WTC11 (cell line): ENCODE measurements around the gene ANO10. TPM values are rescaled to one million over a fixed set of nuclear protein-coding genes. Genes with fewer than 3 reads are reported as not detected.

Source experiments
- ATAC-seq: fragments of 200-7000 bp; cut with Tn5 transposase; 2 replicates; pipeline ENCODE4 v1.10.0; 2021; ENCODE audit warnings: mild to moderate bottlenecking, moderate library complexity
- CTCF ChIA-PET: fragments of 300-600 bp; sonication (Branson Sonifier 250); formaldehyde crosslinking; loops from one replicate; lab custom pipeline; 2021; ENCODE audit warnings: antibody characterized with exemption; lab: Charles Lee
- POLR2A ChIA-PET: fragments of 350-600 bp; sonication (Branson Sonifier 250); formaldehyde crosslinking; loops from one replicate; lab custom pipeline; 2021; ENCODE audit warnings: antibody characterized with exemption; lab: Charles Lee
- DNase-seq: peaks from one replicate; pipeline ENCODE4 v3.0.0; 2021; ENCODE audit warnings: low spot score
- H3K27ac Mint-ChIP-seq: 2 replicates; pipeline ENCODE4 v1.8.0; 2021; ENCODE audit warnings: mixed read lengths
- H3K27me3 Mint-ChIP-seq: 2 replicates; pipeline ENCODE4 v1.8.0; 2021; ENCODE audit warnings: low read depth, mild to moderate bottlenecking, moderate library complexity, mixed read lengths
- H3K36me3 Mint-ChIP-seq: 2 replicates; pipeline ENCODE4 v1.8.0; 2021; ENCODE audit warnings: mixed read lengths
- H3K4me1 Mint-ChIP-seq: 2 replicates; pipeline ENCODE4 v1.8.0; 2022; ENCODE audit warnings: mixed read lengths
- H3K4me3 Mint-ChIP-seq: 2 replicates; pipeline ENCODE4 v1.8.0; 2021; ENCODE audit warnings: mild to moderate bottlenecking, moderate library complexity, mixed read lengths
- H3K9me3 Mint-ChIP-seq: 2 replicates; pipeline ENCODE4 v1.8.0; 2021; ENCODE audit warnings: mixed read lengths
- ATF1 ChIP-seq: sonication (generic); formaldehyde crosslinking; IDR thresholded peaks from 2 replicates; pipeline ENCODE4 v1.8.1; 2023; ENCODE audit warnings: mild to moderate bottlenecking, moderate library complexity, missing genetic modification reagents
- CREM ChIP-seq: sonication (generic); formaldehyde crosslinking; IDR thresholded peaks from 2 replicates; pipeline ENCODE4 v1.8.1; 2022; ENCODE audit warnings: mild to moderate bottlenecking, missing genetic modification reagents, moderate library complexity
- CTCF ChIP-seq: fragments of 200-600 bp; IDR thresholded peaks from 2 replicates; pipeline ENCODE4 v1.8.0; 2022; ENCODE audit warnings: antibody characterized with exemption
- E2F1 ChIP-seq: sonication (generic); formaldehyde crosslinking; IDR thresholded peaks from 2 replicates; pipeline ENCODE4 v1.8.0; 2022; ENCODE audit warnings: mild to moderate bottlenecking, missing genetic modification reagents
- GABPB1 ChIP-seq: sonication (generic); formaldehyde crosslinking; IDR thresholded peaks from 2 replicates; pipeline ENCODE4 v1.8.1; 2023; ENCODE audit warnings: mild to moderate bottlenecking, missing genetic modification reagents
- GTF2I ChIP-seq: fragments of 250-450 bp; sonication (Bioruptor Pico); conservative IDR thresholded peaks from 2 replicates; pipeline ENCODE4 v1.4.0; 2021; ENCODE audit warnings: mild to moderate bottlenecking
- JAZF1 ChIP-seq: fragments of 250-450 bp; sonication (Bioruptor Pico); IDR thresholded peaks from 2 replicates; pipeline ENCODE4 v1.9.0; 2021; ENCODE audit warnings: moderate library complexity, mild to moderate bottlenecking, inconsistent platforms
- JUN ChIP-seq: sonication (generic); formaldehyde crosslinking; IDR thresholded peaks from 2 replicates; pipeline ENCODE4 v1.8.0; 2023; ENCODE audit warnings: mild to moderate bottlenecking, missing genetic modification reagents
- NFATC4 ChIP-seq: fragments of 250-450 bp; sonication (Bioruptor Pico); IDR thresholded peaks from 2 replicates; pipeline ENCODE4 v1.9.0; 2021; ENCODE audit warnings: mild to moderate bottlenecking
- NR2C2 ChIP-seq: sonication (generic); formaldehyde crosslinking; IDR thresholded peaks from 2 replicates; pipeline ENCODE4 v1.8.0; 2022; ENCODE audit warnings: mild to moderate bottlenecking, missing genetic modification reagents
- NR3C1 ChIP-seq: sonication (generic); formaldehyde crosslinking; conservative IDR thresholded peaks from 2 replicates; pipeline ENCODE4 v1.8.1; 2023; ENCODE audit warnings: low read depth, mild to moderate bottlenecking, missing genetic modification reagents
- OVOL2 ChIP-seq: fragments of 250-450 bp; sonication (Bioruptor Pico); IDR thresholded peaks from 2 replicates; pipeline ENCODE4 v1.9.0; 2021; ENCODE audit warnings: mild to moderate bottlenecking, borderline replicate concordance
- RELA ChIP-seq: sonication (generic); formaldehyde crosslinking; IDR thresholded peaks from 2 replicates; pipeline ENCODE4 v1.8.1; 2022; ENCODE audit warnings: missing genetic modification reagents, mild to moderate bottlenecking, borderline replicate concordance
- RORB ChIP-seq: fragments of 250-450 bp; sonication (Bioruptor Pico); IDR thresholded peaks from 2 replicates; pipeline ENCODE4 v1.9.0; 2021; ENCODE audit warnings: mild to moderate bottlenecking
- SOX15 ChIP-seq: fragments of 250-450 bp; sonication (Bioruptor Pico); IDR thresholded peaks from 2 replicates; pipeline ENCODE4 v1.9.0; 2021; ENCODE audit warnings: mild to moderate bottlenecking
- ZBTB21 ChIP-seq: sonication (generic); formaldehyde crosslinking; IDR thresholded peaks from 2 replicates; pipeline ENCODE4 v1.8.1; 2023; ENCODE audit warnings: mild to moderate bottlenecking, missing genetic modification reagents, borderline replicate concordance
- ZMAT4 ChIP-seq: fragments of 250-450 bp; sonication (Bioruptor Pico); IDR thresholded peaks from 2 replicates; pipeline ENCODE4 v1.9.0; 2021; ENCODE audit warnings: mild to moderate bottlenecking
- ZNF121 ChIP-seq: sonication (generic); formaldehyde crosslinking; IDR thresholded peaks from 2 replicates; pipeline ENCODE4 v1.8.0; 2023; ENCODE audit warnings: missing genetic modification reagents
- ZNF219 ChIP-seq: sonication (generic); formaldehyde crosslinking; IDR thresholded peaks from 2 replicates; pipeline ENCODE4 v1.8.0; 2023; ENCODE audit warnings: missing genetic modification reagents, mild to moderate bottlenecking, borderline replicate concordance
- ZNF317 ChIP-seq: sonication (generic); formaldehyde crosslinking; IDR thresholded peaks from 2 replicates; pipeline ENCODE4 v1.8.1; 2023; ENCODE audit warnings: low read depth, mild to moderate bottlenecking, moderate library complexity, missing genetic modification reagents, borderline replicate concordance
- ZNF396 ChIP-seq: fragments of 250-450 bp; sonication (Bioruptor Pico); IDR thresholded peaks from 2 replicates; pipeline ENCODE4 v1.8.0; 2021; ENCODE audit warnings: mild to moderate bottlenecking, moderate library complexity, borderline replicate concordance
- ZNF423 ChIP-seq: fragments of 250-450 bp; sonication (Bioruptor Pico); IDR thresholded peaks from 2 replicates; pipeline ENCODE4 v2.1.2; 2022; ENCODE audit warnings: mild to moderate bottlenecking, moderate library complexity
- ZNF671 ChIP-seq: fragments of 250-450 bp; sonication (Bioruptor Pico); IDR thresholded peaks from 2 replicates; pipeline ENCODE4 v1.8.0; 2021; ENCODE audit warnings: mild to moderate bottlenecking
- total RNA-seq: library from RNA; stranded (reverse); gene quantifications from 3 replicates; pipeline ENCODE4 v1.2.3, GENCODE V29; 2021
- TF ChIP-seq, protein P1 (sequence below): fragments of 250-450 bp; sonication (Bioruptor Pico); IDR thresholded peaks from 2 replicates; pipeline ENCODE4 v2.1.2; 2022; ENCODE audit warnings: mild to moderate bottlenecking, moderate library complexity
- TF ChIP-seq, protein P2 (sequence below): sonication (generic); formaldehyde crosslinking; IDR thresholded peaks from 2 replicates; pipeline ENCODE4 v1.8.0; 2022; ENCODE audit warnings: mild to moderate bottlenecking, missing genetic modification reagents
- TF ChIP-seq, protein P3 (sequence below): sonication (generic); formaldehyde crosslinking; IDR thresholded peaks from 2 replicates; pipeline ENCODE4 v1.8.1; 2022; ENCODE audit warnings: low read depth, mild to moderate bottlenecking, moderate library complexity, missing genetic modification reagents, borderline replicate concordance
- TF ChIP-seq, protein P4 (sequence below): sonication (generic); formaldehyde crosslinking; IDR thresholded peaks from 2 replicates; pipeline ENCODE4 v1.8.0; 2022; ENCODE audit warnings: mild to moderate bottlenecking, missing genetic modification reagents

ANO10 gene
- total RNA-seq, 1 experiment from 2014 or later: 35.1 TPM

GRCh38 chr3:43434431-43434830, 187.4 kb downstream of the ANO10 start:
- H3K4me3 Mint-ChIP-seq: no peak overlapping the region
- POLR2A ChIA-PET: no interaction called here
- DNase-seq (no peak), ATAC-seq (no peak)
- TF ChIP-seq OVOL2 (CRISPR knock-in tag) (no peak), NR3C1 (no peak), ZMAT4 (CRISPR knock-in tag) (no peak), E2F1 (no peak), ZNF396 (CRISPR knock-in tag) (no peak), ZNF121 (CRISPR knock-in tag) (no peak), CTCF (no peak)
- TF ChIP-seq, protein P1, sequence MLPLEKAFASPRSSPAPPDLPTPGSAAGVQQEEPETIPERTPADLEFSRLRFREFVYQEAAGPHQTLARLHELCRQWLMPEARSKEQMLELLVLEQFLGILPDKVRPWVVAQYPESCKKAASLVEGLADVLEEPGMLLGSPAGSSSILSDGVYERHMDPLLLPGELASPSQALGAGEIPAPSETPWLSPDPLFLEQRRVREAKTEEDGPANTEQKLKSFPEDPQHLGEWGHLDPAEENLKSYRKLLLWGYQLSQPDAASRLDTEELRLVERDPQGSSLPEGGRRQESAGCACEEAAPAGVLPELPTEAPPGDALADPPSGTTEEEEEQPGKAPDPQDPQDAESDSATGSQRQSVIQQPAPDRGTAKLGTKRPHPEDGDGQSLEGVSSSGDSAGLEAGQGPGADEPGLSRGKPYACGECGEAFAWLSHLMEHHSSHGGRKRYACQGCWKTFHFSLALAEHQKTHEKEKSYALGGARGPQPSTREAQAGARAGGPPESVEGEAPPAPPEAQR (CRISPR knock-in tag): no peak
- peaks cover 25% of the 10 kb centered on the region for H3K4me1 Mint-ChIP-seq
- H3K36me3 Mint-ChIP-seq: peaks cover 20% of the 10 kb centered on the region
- H3K27ac Mint-ChIP-seq: no peak overlapping the region
- CTCF ChIA-PET: no interaction called here
- peaks cover 8% of the 10 kb centered on the region for H3K9me3 Mint-ChIP-seq
- no peaks in the 10 kb centered on the region for H3K27me3 Mint-ChIP-seq

GRCh38 chr3:43432462-43432861, 189.3 kb downstream of the ANO10 start:
- DNase-seq: no peak
- CTCF ChIA-PET: no interaction called here
- Mint-ChIP-seq H3K27ac (no peak overlapping the region), H3K9me3 (no peaks in the 10 kb centered on the region; the same call in 1 of the 2 replicates), H3K4me1 (peaks cover 28% of the 10 kb centered on the region), H3K4me3 (no peak overlapping the region), H3K36me3 (peaks cover 11% of the 10 kb centered on the region), H3K27me3 (no peaks in the 10 kb centered on the region)
- TF ChIP-seq ZMAT4 (CRISPR knock-in tag): no peak
- TF ChIP-seq, protein P2, sequence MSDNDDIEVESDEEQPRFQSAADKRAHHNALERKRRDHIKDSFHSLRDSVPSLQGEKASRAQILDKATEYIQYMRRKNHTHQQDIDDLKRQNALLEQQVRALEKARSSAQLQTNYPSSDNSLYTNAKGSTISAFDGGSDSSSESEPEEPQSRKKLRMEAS (CRISPR knock-in tag): no peak
- TF ChIP-seq NR2C2 (CRISPR knock-in tag): no peak
- no peak for TF ChIP-seq ZNF317
- TF ChIP-seq ZBTB21: no peak
- TF ChIP-seq JUN (CRISPR knock-in tag): no peak
- TF ChIP-seq JAZF1 (CRISPR knock-in tag): no peak
- no peak for TF ChIP-seq SOX15 (CRISPR knock-in tag)
- no peak for TF ChIP-seq GTF2I (CRISPR knock-in tag)
- no peak for TF ChIP-seq RELA (CRISPR knock-in tag)
- TF ChIP-seq ATF1 (CRISPR knock-in tag): no peak
- no peak for TF ChIP-seq NFATC4
- ATAC-seq: no peak
- POLR2A ChIA-PET: interaction anchor here (0.7 kb wide), 1 partner anchor 16 kb away, joined by 3 read pairs; no protein-coding TSS in a partner anchor

DNA sequence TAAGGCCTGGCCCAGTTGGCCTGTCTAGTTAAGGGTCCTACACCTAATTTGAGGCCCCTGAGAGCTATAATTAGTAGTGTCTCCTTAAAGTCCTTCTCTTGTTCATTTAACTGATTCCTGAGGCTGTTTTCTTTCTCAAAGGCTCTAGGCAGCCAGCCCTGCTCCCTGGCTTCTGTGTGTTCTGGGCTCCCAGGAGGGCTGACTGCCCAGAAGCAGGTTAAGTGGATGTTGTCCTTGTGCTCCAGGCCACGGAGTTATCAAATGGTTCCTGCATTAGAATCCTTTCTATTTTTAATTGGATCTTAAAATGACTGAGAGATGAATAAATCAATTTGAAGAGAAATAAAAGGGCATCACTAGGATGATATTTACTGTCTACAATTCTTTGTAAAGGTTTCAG, 195.4 kb downstream of the ANO10 start:
- H3K4me3 Mint-ChIP-seq: no peak overlapping the region
- no peak for ATAC-seq
- peaks cover 4% of the 10 kb centered on the region for H3K9me3 Mint-ChIP-seq
- no peak overlapping the region for H3K27ac Mint-ChIP-seq
- no peaks in the 10 kb centered on the region for H3K27me3 Mint-ChIP-seq
- DNase-seq: no peak
- POLR2A ChIA-PET: no interaction called here
- CTCF ChIA-PET: interaction anchor here (1.1 kb wide), 1 partner anchor 77 kb away, joined by 3 read pairs; no protein-coding TSS in a partner anchor
- peaks cover 9% of the 10 kb centered on the region for H3K36me3 Mint-ChIP-seq
- peaks cover 24% of the 10 kb centered on the region for H3K4me1 Mint-ChIP-seq
- TF ChIP-seq, protein P3, sequence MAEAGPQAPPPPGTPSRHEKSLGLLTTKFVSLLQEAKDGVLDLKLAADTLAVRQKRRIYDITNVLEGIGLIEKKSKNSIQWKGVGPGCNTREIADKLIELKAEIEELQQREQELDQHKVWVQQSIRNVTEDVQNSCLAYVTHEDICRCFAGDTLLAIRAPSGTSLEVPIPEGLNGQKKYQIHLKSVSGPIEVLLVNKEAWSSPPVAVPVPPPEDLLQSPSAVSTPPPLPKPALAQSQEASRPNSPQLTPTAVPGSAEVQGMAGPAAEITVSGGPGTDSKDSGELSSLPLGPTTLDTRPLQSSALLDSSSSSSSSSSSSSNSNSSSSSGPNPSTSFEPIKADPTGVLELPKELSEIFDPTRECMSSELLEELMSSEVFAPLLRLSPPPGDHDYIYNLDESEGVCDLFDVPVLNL (CRISPR knock-in tag): no peak
- TF ChIP-seq ZNF121 (CRISPR knock-in tag) (no peak), CREM (no peak), ZNF671 (no peak), ZNF423 (CRISPR knock-in tag) (no peak), GABPB1 (CRISPR knock-in tag) (no peak), RORB (CRISPR knock-in tag) (no peak), ZNF219 (CRISPR knock-in tag) (no peak), SOX15 (CRISPR knock-in tag) (no peak)
- TF ChIP-seq, protein P4, sequence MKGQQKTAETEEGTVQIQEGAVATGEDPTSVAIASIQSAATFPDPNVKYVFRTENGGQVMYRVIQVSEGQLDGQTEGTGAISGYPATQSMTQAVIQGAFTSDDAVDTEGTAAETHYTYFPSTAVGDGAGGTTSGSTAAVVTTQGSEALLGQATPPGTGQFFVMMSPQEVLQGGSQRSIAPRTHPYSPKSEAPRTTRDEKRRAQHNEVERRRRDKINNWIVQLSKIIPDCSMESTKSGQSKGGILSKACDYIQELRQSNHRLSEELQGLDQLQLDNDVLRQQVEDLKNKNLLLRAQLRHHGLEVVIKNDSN: no peak
